ENCODE data around the gene CDK11B. TPM values are rescaled to one million over a fixed set of nuclear protein-coding genes. Genes with fewer than 3 reads are reported as not detected.

CDK11B gene
- total RNA-seq, 1 donor from 2014 or later, result 71.0 TPM

DNA sequence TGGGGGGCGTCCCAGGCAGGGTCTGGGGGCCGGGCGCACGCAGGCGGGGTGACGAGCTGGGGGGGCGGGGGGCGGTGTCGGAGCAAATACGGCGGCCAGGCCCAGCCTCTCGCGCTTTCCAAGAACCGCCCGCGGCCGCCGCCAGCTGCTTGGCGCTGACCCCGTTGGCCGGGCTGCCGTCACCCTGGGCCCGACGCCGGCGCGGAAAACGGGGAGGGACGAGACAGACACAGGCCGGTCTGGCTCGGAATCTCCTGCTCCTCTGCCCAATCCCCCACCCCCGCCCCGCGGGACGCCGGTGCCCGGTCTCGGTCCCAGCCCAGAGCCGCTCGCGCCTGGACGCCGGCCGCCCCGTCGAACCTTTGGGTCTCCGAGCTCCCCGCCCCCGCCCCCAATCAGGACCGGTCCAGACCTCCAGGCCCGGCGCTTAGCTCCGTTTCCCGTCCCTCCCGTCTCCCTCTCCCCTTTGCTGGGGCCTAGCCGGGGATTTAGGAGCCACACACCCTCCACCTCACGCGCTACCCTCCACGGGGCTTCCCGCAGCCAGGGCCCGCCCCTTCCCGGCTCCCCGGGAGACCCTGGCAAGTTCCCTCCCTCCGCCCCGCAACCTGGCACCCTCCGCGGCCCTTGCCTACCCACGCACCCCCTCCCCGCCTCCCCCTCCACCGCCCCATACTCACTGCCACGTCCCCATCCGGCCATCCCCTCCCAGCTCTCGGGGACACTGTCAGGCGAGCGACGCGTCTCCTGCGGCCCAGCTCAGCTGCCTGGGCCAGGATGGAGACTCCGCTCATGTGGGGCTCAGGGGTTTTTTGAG lies 27.6 kb downstream of the CDK11B start:
- H3K4me3 Mint-ChIP-seq (ENCODE audit: unreplicated experiment), result no peak overlapping the region
- no peak for DNase-seq (ENCODE audit: low spot score)

GRCh38 chr1:1630191-1630964 lies 28.4 kb downstream of the CDK11B start:
- no peak overlapping the region for H3K27ac Mint-ChIP-seq (ENCODE audit: unreplicated experiment)
- peak; percentile 71 for DNase-seq (ENCODE audit: low spot score)
- TF ChIP-seq, protein P1, sequence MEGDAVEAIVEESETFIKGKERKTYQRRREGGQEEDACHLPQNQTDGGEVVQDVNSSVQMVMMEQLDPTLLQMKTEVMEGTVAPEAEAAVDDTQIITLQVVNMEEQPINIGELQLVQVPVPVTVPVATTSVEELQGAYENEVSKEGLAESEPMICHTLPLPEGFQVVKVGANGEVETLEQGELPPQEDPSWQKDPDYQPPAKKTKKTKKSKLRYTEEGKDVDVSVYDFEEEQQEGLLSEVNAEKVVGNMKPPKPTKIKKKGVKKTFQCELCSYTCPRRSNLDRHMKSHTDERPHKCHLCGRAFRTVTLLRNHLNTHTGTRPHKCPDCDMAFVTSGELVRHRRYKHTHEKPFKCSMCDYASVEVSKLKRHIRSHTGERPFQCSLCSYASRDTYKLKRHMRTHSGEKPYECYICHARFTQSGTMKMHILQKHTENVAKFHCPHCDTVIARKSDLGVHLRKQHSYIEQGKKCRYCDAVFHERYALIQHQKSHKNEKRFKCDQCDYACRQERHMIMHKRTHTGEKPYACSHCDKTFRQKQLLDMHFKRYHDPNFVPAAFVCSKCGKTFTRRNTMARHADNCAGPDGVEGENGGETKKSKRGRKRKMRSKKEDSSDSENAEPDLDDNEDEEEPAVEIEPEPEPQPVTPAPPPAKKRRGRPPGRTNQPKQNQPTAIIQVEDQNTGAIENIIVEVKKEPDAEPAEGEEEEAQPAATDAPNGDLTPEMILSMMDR (IDR thresholded peaks at IDR 0.05; ENCODE audit: unreplicated experiment), result no peak
- H3K9me3 Mint-ChIP-seq (ENCODE audit: unreplicated experiment), result no peaks in the 10 kb centered on the region
- peak overlapping the region; percentile 42 for H3K4me3 Mint-ChIP-seq (ENCODE audit: unreplicated experiment)
- H3K4me1 Mint-ChIP-seq (ENCODE audit: unreplicated experiment), result no peaks in the 10 kb centered on the region
- H3K27me3 Mint-ChIP-seq (ENCODE audit: unreplicated experiment), result peaks cover 1% of the 10 kb centered on the region
- H3K36me3 Mint-ChIP-seq (ENCODE audit: low read depth, unreplicated experiment), result no peaks in the 10 kb centered on the region

More for the DNA sequence above, 27.6 kb downstream of the CDK11B start:
- Mint-ChIP-seq H3K4me1 (ENCODE audit: unreplicated experiment) (no peaks in the 10 kb centered on the region), H3K9me3 (ENCODE audit: unreplicated experiment) (no peaks in the 10 kb centered on the region), H3K36me3 (ENCODE audit: low read depth, unreplicated experiment) (no peaks in the 10 kb centered on the region), H3K27ac (ENCODE audit: unreplicated experiment) (no peak overlapping the region), H3K27me3 (ENCODE audit: unreplicated experiment) (peaks cover 1% of the 10 kb centered on the region)
- TF ChIP-seq, protein P1 (IDR thresholded peaks at IDR 0.05; ENCODE audit: unreplicated experiment), result no peak

GRCh38 chr1:1629430-1630190 lies 29.2 kb downstream of the CDK11B start:
- Mint-ChIP-seq H3K27me3 (ENCODE audit: unreplicated experiment) (peaks cover 1% of the 10 kb centered on the region), H3K4me3 (ENCODE audit: unreplicated experiment) (no peak overlapping the region), H3K4me1 (ENCODE audit: unreplicated experiment) (no peaks in the 10 kb centered on the region), H3K9me3 (ENCODE audit: unreplicated experiment) (no peaks in the 10 kb centered on the region), H3K27ac (ENCODE audit: unreplicated experiment) (no peak overlapping the region), H3K36me3 (ENCODE audit: low read depth, unreplicated experiment) (no peaks in the 10 kb centered on the region)
- DNase-seq (ENCODE audit: low spot score), result no peak
- TF ChIP-seq, protein P1 (IDR thresholded peaks at IDR 0.05; ENCODE audit: unreplicated experiment), result no peak

- no peaks in the 10 kb centered on the region for H3K9me3 Mint-ChIP-seq (ENCODE audit: unreplicated experiment)
- no peak overlapping the region for H3K4me3 Mint-ChIP-seq (ENCODE audit: unreplicated experiment)
- no peak for DNase-seq (ENCODE audit: low spot score)
- TF ChIP-seq, protein P1 (IDR thresholded peaks at IDR 0.05; ENCODE audit: unreplicated experiment), result no peak
- H3K36me3 Mint-ChIP-seq (ENCODE audit: low read depth, unreplicated experiment), result no peaks in the 10 kb centered on the region
- no peak overlapping the region for H3K27ac Mint-ChIP-seq (ENCODE audit: unreplicated experiment)
- peaks cover 1% of the 10 kb centered on the region for H3K27me3 Mint-ChIP-seq (ENCODE audit: unreplicated experiment)
- H3K4me1 Mint-ChIP-seq (ENCODE audit: unreplicated experiment), result no peaks in the 10 kb centered on the region
These were observed 29.9 kb downstream of the CDK11B start for GRCh38 chr1:1628754-1629429.
